Suprapubic skin (tissue), 3 donors: ENCODE measurements around the gene MARCKSL1.

Experiments
- EP300 ChIP-seq: sonication (generic); formaldehyde crosslinking; IDR thresholded peaks from one replicate; pipeline ENCODE4 v1.6.1; 2017; ENCODE audit warnings: antibody characterized with exemption
- POLR2A ChIP-seq, 2 donors: fragments of 450-650 bp; IDR thresholded peaks; one replicate each; pipeline ENCODE4 v1.6.1; 2017; ENCODE audit warnings: antibody characterized with exemption in 2 of 2, mild to moderate bottlenecking in 2 of 2, moderate library complexity in 2 of 2
- TF ChIP-seq, protein P1 (sequence below), 2 donors: fragments of 200-600 bp in 1 of 2; fragments of 450-650 bp in 1 of 2; sonication (generic) in 1 of 2; IDR thresholded peaks; one replicate each; pipeline ENCODE4 v1.5.1; 2016 to 2019; ENCODE audit warnings: antibody characterized with exemption in 2 of 2, mild to moderate bottlenecking in 1 of 2, moderate library complexity in 1 of 2

DNA sequence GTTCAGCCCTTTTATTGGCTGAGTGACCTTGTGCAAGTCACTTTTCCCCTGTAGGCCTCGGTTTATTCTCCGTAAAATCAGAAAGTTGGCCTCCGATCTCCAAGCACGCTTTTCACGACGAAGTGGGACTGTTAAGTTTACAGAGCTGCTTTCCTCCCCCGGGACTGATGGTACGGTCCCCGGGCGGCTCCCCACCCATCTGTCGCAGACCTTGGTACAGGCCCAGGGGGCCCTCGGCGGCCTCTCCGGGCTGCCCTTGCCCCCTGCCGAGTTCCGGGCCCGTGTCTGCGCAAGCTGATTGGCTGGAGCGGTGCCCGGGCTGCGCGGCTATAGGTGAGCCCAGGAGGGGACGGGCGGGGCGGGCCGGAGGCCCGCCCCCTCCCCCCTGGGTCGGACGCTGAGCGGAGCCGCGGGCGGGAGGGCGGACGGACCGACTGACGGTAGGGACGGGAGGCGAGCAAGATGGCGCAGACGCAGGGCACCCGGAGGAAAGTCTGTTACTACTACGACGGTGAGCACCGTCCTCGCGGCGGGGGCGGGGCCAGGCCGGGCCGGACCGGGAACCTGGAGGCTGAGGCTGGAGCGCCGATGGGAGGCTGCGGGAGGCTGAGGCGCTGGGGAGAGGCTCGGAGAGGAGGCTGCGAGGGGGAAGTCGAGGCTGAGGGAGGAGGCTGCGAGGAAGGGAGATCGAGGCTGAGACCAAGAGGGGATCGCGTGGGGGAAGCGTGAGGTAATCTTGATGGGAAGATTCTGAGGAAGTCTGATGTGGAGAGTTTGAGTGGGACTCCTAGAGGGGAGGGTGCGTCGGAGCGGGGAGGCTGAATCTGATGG, 44.1 kb downstream of the MARCKSL1 start, which contains the start of gene HDAC1:
- TF ChIP-seq, protein P1, sequence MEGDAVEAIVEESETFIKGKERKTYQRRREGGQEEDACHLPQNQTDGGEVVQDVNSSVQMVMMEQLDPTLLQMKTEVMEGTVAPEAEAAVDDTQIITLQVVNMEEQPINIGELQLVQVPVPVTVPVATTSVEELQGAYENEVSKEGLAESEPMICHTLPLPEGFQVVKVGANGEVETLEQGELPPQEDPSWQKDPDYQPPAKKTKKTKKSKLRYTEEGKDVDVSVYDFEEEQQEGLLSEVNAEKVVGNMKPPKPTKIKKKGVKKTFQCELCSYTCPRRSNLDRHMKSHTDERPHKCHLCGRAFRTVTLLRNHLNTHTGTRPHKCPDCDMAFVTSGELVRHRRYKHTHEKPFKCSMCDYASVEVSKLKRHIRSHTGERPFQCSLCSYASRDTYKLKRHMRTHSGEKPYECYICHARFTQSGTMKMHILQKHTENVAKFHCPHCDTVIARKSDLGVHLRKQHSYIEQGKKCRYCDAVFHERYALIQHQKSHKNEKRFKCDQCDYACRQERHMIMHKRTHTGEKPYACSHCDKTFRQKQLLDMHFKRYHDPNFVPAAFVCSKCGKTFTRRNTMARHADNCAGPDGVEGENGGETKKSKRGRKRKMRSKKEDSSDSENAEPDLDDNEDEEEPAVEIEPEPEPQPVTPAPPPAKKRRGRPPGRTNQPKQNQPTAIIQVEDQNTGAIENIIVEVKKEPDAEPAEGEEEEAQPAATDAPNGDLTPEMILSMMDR (IDR thresholded peaks at IDR 0.05): no peak
- TF ChIP-seq POLR2A (IDR thresholded peaks at IDR 0.05) (peak in 1 of 2 donors; percentile 22), EP300 (no peak)
